C4-2B (cell line): ENCODE data around the gene TAS2R50.

ENCODE experiments used
- H3K27ac ChIP-seq: fragments of 450-650 bp; 2 replicates; pipeline ENCODE4 v1.5.1; 2017
- CTCF ChIP-seq: fragments of 450-650 bp; conservative IDR thresholded peaks from 2 replicates; pipeline ENCODE4 v1.5.1; 2017; ENCODE audit warnings: mild to moderate bottlenecking
- ZFX ChIP-seq: fragments of 450-650 bp; IDR thresholded peaks from 2 replicates; pipeline ENCODE4 v1.6.1; 2017

TAS2R50 gene

GRCh38 chr12:10974965-10975364 is 11.7 kb downstream of the TAS2R50 start:
- H3K27ac ChIP-seq = no peak overlapping the region
- TF ChIP-seq CTCF = no peak

- peak overlapping the region; percentile 33 for H3K27ac ChIP-seq
- TF ChIP-seq CTCF (no peak), ZFX (no peak)
Observed at GRCh38 chr12:10968765-10969456, 17.8 kb downstream of the TAS2R50 start.

GRCh38 chr12:10967409-10967808 is 19.3 kb downstream of the TAS2R50 start:
- no peak overlapping the region for H3K27ac ChIP-seq
- TF ChIP-seq CTCF = no peak
- TF ChIP-seq ZFX = no peak

GRCh38 chr12:10966314-10966713 is 20.4 kb downstream of the TAS2R50 start:
- H3K27ac ChIP-seq = no peak overlapping the region
- no peak for TF ChIP-seq ZFX

- no peak overlapping the region for H3K27ac ChIP-seq
- TF ChIP-seq ZFX = no peak
- no peak for TF ChIP-seq CTCF
Observed at GRCh38 chr12:10965476-10965875, 21.2 kb downstream of the TAS2R50 start.

- TF ChIP-seq CTCF (no peak), ZFX (no peak)
- H3K27ac ChIP-seq = no peak overlapping the region
Observed at GRCh38 chr12:10960211-10960610, 26.5 kb downstream of the TAS2R50 start.

GRCh38 chr12:10959804-10960203 is 26.9 kb downstream of the TAS2R50 start:
- no peak overlapping the region for H3K27ac ChIP-seq
- TF ChIP-seq ZFX (no peak), CTCF (0 out of 2 replicates have a peak, but pooled peaks have one; percentile 3)

- TF ChIP-seq CTCF (no peak), ZFX (no peak)
- H3K27ac ChIP-seq = no peak overlapping the region
Observed at GRCh38 chr12:10957741-10958140, 29.0 kb downstream of the TAS2R50 start.
